ENCODE measurements around the gene NKX2-1. TPM values are rescaled to one million over a fixed set of nuclear protein-coding genes. Genes with fewer than 3 reads are reported as not detected.

NKX2-1 gene
- total RNA-seq, 1 experiment from 2014 or later = not detected

DNA sequence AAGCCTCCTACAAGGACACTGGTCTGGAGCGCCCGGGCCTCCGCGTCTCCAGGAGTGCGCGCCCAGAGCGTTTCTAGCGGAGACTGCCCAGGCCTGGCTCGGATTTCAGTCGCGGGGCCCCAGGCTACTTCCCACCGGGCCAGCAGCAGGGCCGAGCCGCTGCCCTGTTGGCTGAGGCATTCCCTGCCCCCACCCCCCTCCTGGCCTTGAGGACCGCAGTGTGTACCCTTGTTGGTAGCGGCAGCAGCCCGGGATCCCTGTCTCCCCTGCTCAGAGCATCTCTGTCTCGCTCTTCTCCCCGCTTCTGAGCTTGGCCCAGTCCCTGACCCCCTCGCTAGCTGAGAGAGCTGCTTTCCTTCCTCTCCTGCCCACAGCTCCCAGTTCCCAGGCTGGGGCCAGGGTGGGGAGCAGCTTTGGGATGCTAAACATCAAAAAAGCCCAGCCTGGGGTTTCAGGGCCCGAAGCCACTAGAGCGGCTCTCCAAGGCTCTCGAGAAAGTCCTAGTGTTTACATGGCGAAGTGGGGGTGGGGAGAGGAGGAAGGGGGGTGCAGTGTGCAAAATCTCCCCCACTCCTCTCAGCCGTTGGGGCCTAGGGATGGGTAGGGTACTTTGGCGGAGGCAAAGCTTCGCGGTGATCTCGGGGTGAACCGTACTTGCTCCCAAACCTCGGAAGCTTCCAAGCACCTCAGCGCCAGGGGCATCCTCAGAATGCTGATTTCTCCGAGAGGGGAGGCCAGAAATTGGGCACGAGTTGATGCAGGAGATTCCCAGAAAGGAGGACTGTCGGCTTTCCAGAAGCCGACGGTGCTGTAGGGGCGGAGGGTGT lies 6.4 kb downstream of the NKX2-1 start:
- POLR2A ChIA-PET (ENCODE audit: unreplicated experiment) = no interaction called here
- Histone ChIP-seq H2AFZ (ENCODE audit: low read length) (no peak overlapping the region), H3K4me3 (ENCODE audit: low read length) (no peak overlapping the region), H3K9me3 (ENCODE audit: low read length) (no peaks in the 10 kb centered on the region), H3K9me2 (replicated peaks; ENCODE audit: low read length) (no peaks in the 10 kb centered on the region), H3F3A (ENCODE audit: low read length, unreplicated experiment) (no peaks in the 10 kb centered on the region), H3K4me2 (ENCODE audit: low read length) (no peak overlapping the region), H3K27me3 (ENCODE audit: low read length) (peaks cover 63% of the 10 kb centered on the region), H4K20me1 (ENCODE audit: low read length) (no peaks in the 10 kb centered on the region), H3K79me2 (ENCODE audit: low read length) (no peaks in the 10 kb centered on the region), H3K4me1 (ENCODE audit: insufficient read depth, low read length) (no peaks in the 10 kb centered on the region), H3K9ac (ENCODE audit: low read length) (no peak overlapping the region), H3K27ac (ENCODE audit: low read length) (no peak overlapping the region), H3K36me3 (ENCODE audit: low read depth, low read length) (no peaks in the 10 kb centered on the region)
- intact Hi-C loops (cut with micrococcal nuclease) = no loop called here
- ATAC-seq = no peak
- TF ChIP-seq, protein P1, sequence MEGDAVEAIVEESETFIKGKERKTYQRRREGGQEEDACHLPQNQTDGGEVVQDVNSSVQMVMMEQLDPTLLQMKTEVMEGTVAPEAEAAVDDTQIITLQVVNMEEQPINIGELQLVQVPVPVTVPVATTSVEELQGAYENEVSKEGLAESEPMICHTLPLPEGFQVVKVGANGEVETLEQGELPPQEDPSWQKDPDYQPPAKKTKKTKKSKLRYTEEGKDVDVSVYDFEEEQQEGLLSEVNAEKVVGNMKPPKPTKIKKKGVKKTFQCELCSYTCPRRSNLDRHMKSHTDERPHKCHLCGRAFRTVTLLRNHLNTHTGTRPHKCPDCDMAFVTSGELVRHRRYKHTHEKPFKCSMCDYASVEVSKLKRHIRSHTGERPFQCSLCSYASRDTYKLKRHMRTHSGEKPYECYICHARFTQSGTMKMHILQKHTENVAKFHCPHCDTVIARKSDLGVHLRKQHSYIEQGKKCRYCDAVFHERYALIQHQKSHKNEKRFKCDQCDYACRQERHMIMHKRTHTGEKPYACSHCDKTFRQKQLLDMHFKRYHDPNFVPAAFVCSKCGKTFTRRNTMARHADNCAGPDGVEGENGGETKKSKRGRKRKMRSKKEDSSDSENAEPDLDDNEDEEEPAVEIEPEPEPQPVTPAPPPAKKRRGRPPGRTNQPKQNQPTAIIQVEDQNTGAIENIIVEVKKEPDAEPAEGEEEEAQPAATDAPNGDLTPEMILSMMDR (conservative IDR thresholded peaks at IDR 0.05; ENCODE audit: low read depth, low read length) = no peak
- TF ChIP-seq EZH2 (IDR thresholded peaks at IDR 0.05; ENCODE audit: low read length, unreplicated experiment) (no peak), EZH2phosphoT487 (IDR thresholded peaks at IDR 0.05; ENCODE audit: borderline replicate concordance, low read length) (no peak)
- BruUV-seq (replicated peaks) = no TSS peak
- CTCF ChIA-PET = interaction anchor here (0.7 kb wide), 1 partner anchor 91 kb away, joined by 3 read pairs; no protein-coding TSS in a partner anchor
- DNase-seq = no peak

DNA sequence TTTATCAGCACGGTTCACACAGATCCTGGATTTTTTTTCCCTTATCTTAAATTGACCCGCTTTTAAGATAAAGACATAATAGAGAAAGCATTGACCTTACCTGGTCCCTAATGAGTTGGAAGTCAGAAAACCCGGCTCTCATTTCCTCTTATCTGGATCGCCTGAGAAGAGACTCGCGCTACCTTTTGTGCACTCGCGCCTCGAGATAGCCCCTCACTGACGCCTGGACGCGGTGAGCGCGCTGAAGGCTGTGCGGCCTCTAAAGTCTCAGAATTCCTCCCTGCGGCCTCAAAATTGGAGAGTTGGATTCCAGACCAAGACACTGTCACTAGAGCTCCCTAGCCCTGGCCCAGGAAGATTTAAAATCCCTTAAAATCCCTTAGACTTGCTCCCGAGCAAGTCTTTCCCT lies 7.0 kb downstream of the NKX2-1 start:
- TF ChIP-seq EZH2 (IDR thresholded peaks at IDR 0.05; ENCODE audit: low read length, unreplicated experiment) (no peak), EZH2phosphoT487 (IDR thresholded peaks at IDR 0.05; ENCODE audit: borderline replicate concordance, low read length) (no peak)
- TF ChIP-seq, protein P1 (conservative IDR thresholded peaks at IDR 0.05; ENCODE audit: low read depth, low read length) = no peak
- H3K9me2 ChIP-seq (replicated peaks; ENCODE audit: low read length) = no peaks in the 10 kb centered on the region
- H3K4me3 ChIP-seq (ENCODE audit: low read length) = no peak overlapping the region
- H3F3A ChIP-seq (ENCODE audit: low read length, unreplicated experiment) = no peaks in the 10 kb centered on the region
- H3K9me3 ChIP-seq (ENCODE audit: low read length) = no peaks in the 10 kb centered on the region
- ATAC-seq (no peak), DNase-seq (no peak)
- intact Hi-C loops (cut with micrococcal nuclease) = no loop called here
- peaks cover 66% of the 10 kb centered on the region for H3K27me3 ChIP-seq (ENCODE audit: low read length)
- H3K36me3 ChIP-seq (ENCODE audit: low read depth, low read length) = no peaks in the 10 kb centered on the region
- no peak overlapping the region for H2AFZ ChIP-seq (ENCODE audit: low read length)
- H3K27ac ChIP-seq (ENCODE audit: low read length) = no peak overlapping the region
- H3K79me2 ChIP-seq (ENCODE audit: low read length) = no peaks in the 10 kb centered on the region
- no peaks in the 10 kb centered on the region for H4K20me1 ChIP-seq (ENCODE audit: low read length)
- POLR2A ChIA-PET (ENCODE audit: unreplicated experiment) = no interaction called here
- no TSS peak for BruUV-seq (replicated peaks)
- no peak overlapping the region for H3K4me2 ChIP-seq (ENCODE audit: low read length)
- no peaks in the 10 kb centered on the region for H3K4me1 ChIP-seq (ENCODE audit: insufficient read depth, low read length)
- CTCF ChIA-PET = interaction anchor here (0.7 kb wide), 1 partner anchor 91 kb away, joined by 3 read pairs; no protein-coding TSS in a partner anchor
- H3K9ac ChIP-seq (ENCODE audit: low read length) = no peak overlapping the region

DNA sequence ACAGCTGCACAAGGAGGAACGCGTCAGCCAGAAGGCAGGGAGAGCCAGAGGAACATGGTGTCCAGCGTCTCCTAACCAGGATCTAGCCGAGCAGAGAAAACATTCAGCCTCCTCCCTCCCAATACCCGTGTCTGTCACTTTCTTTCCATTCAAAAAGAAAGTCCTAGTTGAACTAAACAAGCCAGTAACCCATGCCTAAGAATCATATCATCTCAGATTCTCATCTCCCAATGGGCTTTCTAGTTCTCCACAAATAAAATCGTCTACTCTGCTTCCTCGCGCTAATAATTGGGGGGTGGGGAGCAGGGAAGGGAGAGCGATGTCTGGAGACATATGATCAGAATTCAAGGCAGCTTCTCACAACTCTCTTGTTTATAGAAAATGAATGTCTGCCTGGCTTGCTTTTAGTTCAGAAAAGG lies 7.4 kb downstream of the NKX2-1 start:
- H2AFZ ChIP-seq (ENCODE audit: low read length) = no peak overlapping the region
- H3K4me2 ChIP-seq (ENCODE audit: low read length) = no peak overlapping the region
- intact Hi-C loops (cut with micrococcal nuclease) = no loop called here
- H3K27me3 ChIP-seq (ENCODE audit: low read length) = peaks cover 70% of the 10 kb centered on the region
- no peak for TF ChIP-seq EZH2 (IDR thresholded peaks at IDR 0.05; ENCODE audit: low read length, unreplicated experiment)
- TF ChIP-seq EZH2phosphoT487 (IDR thresholded peaks at IDR 0.05; ENCODE audit: borderline replicate concordance, low read length) = no peak
- TF ChIP-seq, protein P1 (conservative IDR thresholded peaks at IDR 0.05; ENCODE audit: low read depth, low read length) = no peak
- no peak overlapping the region for H3K9ac ChIP-seq (ENCODE audit: low read length)
- no TSS peak for BruUV-seq (replicated peaks)
- DNase-seq (no peak), ATAC-seq (no peak)
- ChIA-PET CTCF (no interaction called here), POLR2A (ENCODE audit: unreplicated experiment) (no interaction called here)
- no peaks in the 10 kb centered on the region for H4K20me1 ChIP-seq (ENCODE audit: low read length)
- H3K9me3 ChIP-seq (ENCODE audit: low read length) = no peaks in the 10 kb centered on the region
- H3K36me3 ChIP-seq (ENCODE audit: low read depth, low read length) = no peaks in the 10 kb centered on the region
- H3F3A ChIP-seq (ENCODE audit: low read length, unreplicated experiment) = no peaks in the 10 kb centered on the region
- H3K79me2 ChIP-seq (ENCODE audit: low read length) = no peaks in the 10 kb centered on the region
- no peak overlapping the region for H3K4me3 ChIP-seq (ENCODE audit: low read length)
- H3K9me2 ChIP-seq (replicated peaks; ENCODE audit: low read length) = no peaks in the 10 kb centered on the region
- H3K27ac ChIP-seq (ENCODE audit: low read length) = no peak overlapping the region
- H3K4me1 ChIP-seq (ENCODE audit: insufficient read depth, low read length) = no peaks in the 10 kb centered on the region

Data from PC-3 (cell line).